Endothelial cell of umbilical vein (primary cell): ENCODE data around the gene PPM1J. TPM values are rescaled to one million over a fixed set of nuclear protein-coding genes. Genes with fewer than 3 reads are reported as not detected.
"Not testable (repeated sequence)": the region's sequence is repeated elsewhere in the genome, so short reads cannot be mapped to it uniquely, and the experiment has no call there.

Experiments used
- BruUV-seq: library from RNA; stranded (reverse); fragments of 400-500 nt; replicated peaks from 2 replicates; lab custom pipeline; 2021; lab: Mats Ljungman, UMichigan
- CTCF ChIA-PET: fragments of 300-600, 350-600 bp; sonication (Branson Sonifier 250); formaldehyde crosslinking; loops from one replicate; lab custom pipeline; 2021; ENCODE audit warnings: antibody characterized with exemption, inconsistent platforms; lab: Charles Lee
- POLR2A ChIA-PET: fragments of 300-600, 350-600 bp; sonication (Branson Sonifier 250); formaldehyde crosslinking; loops from one replicate; lab custom pipeline; 2021; ENCODE audit warnings: antibody characterized with exemption, inconsistent platforms; lab: Charles Lee
- DNase-seq: peaks from one replicate; pipeline ENCODE4 v3.0.0-alpha.2; 2011; ENCODE audit warnings: low read depth, low spot score
- FAIRE-seq: peaks from 2 replicates; lab custom pipeline; 2011; peaks lifted over from hg19 to GRCh38; lab: Jason Lieb, UNC
- H2AFZ ChIP-seq: 2 replicates; pipeline ENCODE4 v1.6.0; 2012; ENCODE audit warnings: low read depth, low read length, control low read depth, inconsistent platforms
- H3K27ac ChIP-seq: 2 replicates; pipeline ENCODE4 v1.5.1; 2011; ENCODE audit warnings: low read depth, mild to moderate bottlenecking, control low read depth, low read length, moderate library complexity; ENCODE audit not compliant: insufficient read depth
- H3K27me3 ChIP-seq, 2 experiments: 2 replicates each; pipeline versions ENCODE4 v1.6.0 to v1.6.1; 2011; ENCODE audit warnings: low read length in 2 of 2, mixed read lengths in 1 of 2; ENCODE audit not compliant: control insufficient read depth in 2 of 2, insufficient read depth in 2 of 2
- H3K36me3 ChIP-seq, 2 experiments: 2 replicates in 1 of 2; 3 replicates in 1 of 2; pipeline ENCODE4 v1.5.1; 2011; ENCODE audit warnings: low read length in 2 of 2, mild to moderate bottlenecking in 1 of 2, moderate library complexity in 1 of 2; ENCODE audit not compliant: control insufficient read depth in 2 of 2, insufficient read depth in 2 of 2; ENCODE audit errors: extremely low read depth in 1 of 2
- H3K4me1 ChIP-seq: 3 replicates; pipeline ENCODE4 v1.5.1; 2011; ENCODE audit warnings: mild to moderate bottlenecking, low read length; ENCODE audit not compliant: control insufficient read depth, insufficient read depth; ENCODE audit errors: extremely low read depth
- H3K4me2 ChIP-seq: 2 replicates; pipeline ENCODE4 v1.6.1; 2011; ENCODE audit warnings: low read length, control low read depth, mixed read lengths; ENCODE audit not compliant: insufficient read depth
- H3K4me3 ChIP-seq, 3 experiments: fragments of 200-600 bp in 1 of 3; sonication (generic), shearing (Covaris generic) in 1 of 3; replicated peaks in 1 of 3; 2 replicates each; pipeline ENCODE4 v1.5.1; 2011 to 2016; ENCODE audit warnings: control low read depth in 3 of 3, low read length in 3 of 3, mild to moderate bottlenecking in 2 of 3, inconsistent platforms in 1 of 3, low read depth in 1 of 3, moderate library complexity in 1 of 3; ENCODE audit not compliant: insufficient read depth in 1 of 3
- H3K79me2 ChIP-seq: 2 replicates; pipeline ENCODE4 v1.6.0; 2012; ENCODE audit warnings: low read length, inconsistent platforms; ENCODE audit not compliant: control insufficient read depth, insufficient read depth
- H3K9ac ChIP-seq: replicated peaks from 2 replicates; pipeline ENCODE3; 2011; ENCODE audit warnings: low read length, control low read depth; ENCODE audit not compliant: insufficient read depth; ENCODE audit errors: extremely low read depth
- H3K9me1 ChIP-seq: replicated peaks from 3 replicates; pipeline ENCODE4 v1.6.0; 2011; ENCODE audit warnings: mild to moderate bottlenecking, low read length; ENCODE audit not compliant: control insufficient read depth, insufficient read depth; ENCODE audit errors: extremely low read depth
- H3K9me3 ChIP-seq: replicated peaks from 2 replicates; pipeline ENCODE4 v1.5.1; 2012; ENCODE audit warnings: low read length, inconsistent platforms; ENCODE audit not compliant: control insufficient read depth, insufficient read depth
- H4K20me1 ChIP-seq: replicated peaks from 2 replicates; pipeline ENCODE3; 2011; ENCODE audit warnings: mild to moderate bottlenecking, low read length; ENCODE audit not compliant: control insufficient read depth, insufficient read depth; ENCODE audit errors: extremely low read depth
- CTCF ChIP-seq, 2 donors: IDR thresholded peaks; 1 replicate in 1 of 2; 2 replicates in 1 of 2; pipeline ENCODE4 v1.5.1; 2011; ENCODE audit warnings: low read length in 2 of 2, mild to moderate bottlenecking in 2 of 2, moderate library complexity in 2 of 2, control low read depth in 1 of 2, inconsistent platforms in 1 of 2, low read depth in 1 of 2; ENCODE audit not compliant: insufficient read depth in 1 of 2; ENCODE audit errors: extremely low read depth in 1 of 2
- EZH2 ChIP-seq: IDR thresholded peaks from 2 replicates; pipeline ENCODE4 v1.6.1; 2012; ENCODE audit warnings: borderline replicate concordance, low read depth, mild to moderate bottlenecking, moderate library complexity, low read length, inconsistent platforms; ENCODE audit not compliant: severe bottlenecking
- FOS ChIP-seq: IDR thresholded peaks from 2 replicates; pipeline ENCODE4 v1.6.1; 2011; ENCODE audit warnings: mild to moderate bottlenecking, low read length, moderate library complexity, borderline replicate concordance; ENCODE audit not compliant: insufficient read depth
- GATA2 ChIP-seq: IDR thresholded peaks from 2 replicates; pipeline ENCODE4 v1.7.0; 2011; ENCODE audit warnings: low read depth, mild to moderate bottlenecking, moderate library complexity, mixed read lengths, low read length; ENCODE audit not compliant: insufficient read length, insufficient read depth
- JUN ChIP-seq: IDR thresholded peaks from 2 replicates; pipeline ENCODE4 v1.6.1; 2011; ENCODE audit warnings: borderline replicate concordance, low read depth; ENCODE audit not compliant: insufficient read length, insufficient read depth
- MAX ChIP-seq: IDR thresholded peaks from 2 replicates; pipeline ENCODE4 v1.6.1; 2011; ENCODE audit not compliant: insufficient read depth, insufficient read length
- MYC ChIP-seq: IDR thresholded peaks from one replicate; pipeline ENCODE4 v1.6.1; 2011; ENCODE audit warnings: mild to moderate bottlenecking, low read depth, low read length
- POLR2A ChIP-seq: IDR thresholded peaks from 2 replicates; pipeline ENCODE4 v1.6.1; 2012; ENCODE audit warnings: low read depth, mild to moderate bottlenecking, control low read depth, low read length
- POLR2AphosphoS5 ChIP-seq: IDR thresholded peaks from 2 replicates; pipeline ENCODE4 v1.6.1; 2012; ENCODE audit warnings: low read depth, mild to moderate bottlenecking, control low read depth, low read length, moderate library complexity; ENCODE audit not compliant: insufficient read depth
- dilution Hi-C: fragments of 300-500 bp; cut with MboI; formaldehyde crosslinking; loops from one replicate; pipeline ENCODE4 v1.15.0; 2019; ENCODE audit warnings: low sequenced_read_pairs; ENCODE audit not compliant: extremely low pct_ligation_motif_present
- intact Hi-C: fragments of 100-400 bp; cut with micrococcal nuclease; formaldehyde crosslinking; loops from one replicate; pipeline ENCODE4 v1.10.0; 2022
- polyA plus RNA-seq, 4 experiments: library from polyadenylated mRNA; depleted of rRNA in 3 of 4; stranded (reverse) in 3 of 4; unstranded in 1 of 4; fragments of >200 nt; gene quantifications; 2 replicates each; pipeline versions ENCODE4 v1.2.1 to v1.2.3, GENCODE V29; 2011 to 2012; ENCODE audit warnings: missing spikeins in 1 of 4
- total RNA-seq: library from RNA; stranded (reverse); gene quantifications from 2 replicates; pipeline ENCODE4 v1.2.3, GENCODE V29; 2021

Gene PPM1J
- total and polyA plus RNA-seq, 2 donors (not counting 3 experiments of a cell fraction or from before 2014, with no cell fraction given): 1.7 to 3.1 TPM

GRCh38 chr1:112731451-112731850 lies 16.3 kb upstream of the PPM1J start:
- H3K27me3 ChIP-seq: peaks cover 0 to 2% of the 10 kb centered on the region in 2 experiments
- no peak overlapping the region for H3K27ac ChIP-seq
- dilution Hi-C loops: no loop called here
- H3K9ac ChIP-seq: no peak overlapping the region
- CTCF ChIA-PET: interaction anchor here (1.0 to 2.2 kb wide), 3 partner anchors 11 to 16 kb away, joined by 3 to 7 read pairs (median 3); partner anchors contain the start of gene PPM1J
- no peaks in the 10 kb centered on the region for H3K9me3 ChIP-seq
- intact Hi-C loops: no loop called here
- DNase-seq (no peak), FAIRE-seq (no peak)
- no peaks in the 10 kb centered on the region for H3K4me1 ChIP-seq
- H4K20me1 ChIP-seq: no peaks in the 10 kb centered on the region
- H3K79me2 ChIP-seq: no peaks in the 10 kb centered on the region
- no peaks in the 10 kb centered on the region for H3K36me3 ChIP-seq
- TF ChIP-seq FOS (no peak), POLR2A (no peak), MYC (no peak)
- H3K9me1 ChIP-seq: no peaks in the 10 kb centered on the region
- POLR2A ChIA-PET: no interaction called here
- no peak overlapping the region for H2AFZ ChIP-seq
- no peak overlapping the region for H3K4me2 ChIP-seq
- no peak overlapping the region for H3K4me3 ChIP-seq
- BruUV-seq: no TSS peak

- no peaks in the 10 kb centered on the region for H3K79me2 ChIP-seq
- H3K27me3 ChIP-seq: peaks cover 0 to 2% of the 10 kb centered on the region in 2 experiments
- H4K20me1 ChIP-seq: no peaks in the 10 kb centered on the region
- no peaks in the 10 kb centered on the region for H3K4me1 ChIP-seq
- no peak overlapping the region for H3K4me2 ChIP-seq
- ChIA-PET CTCF (interaction anchor here (1.0 to 2.2 kb wide), 5 partner anchors 11 to 343 kb away, joined by 3 to 7 read pairs (median 3); partner anchors contain the start of gene PPM1J), POLR2A (no interaction called here)
- FAIRE-seq (no peak), DNase-seq (no peak)
- H3K9ac ChIP-seq: no peak overlapping the region
- dilution Hi-C loops (no loop called here), intact Hi-C loops (no loop called here)
- H3K4me3 ChIP-seq: no peak overlapping the region
- H3K27ac ChIP-seq: no peak overlapping the region
- BruUV-seq: no TSS peak
- TF ChIP-seq MYC (no peak), JUN (no peak), EZH2 (no peak), MAX (no peak), POLR2AphosphoS5 (no peak), CTCF (IDR thresholded peaks at IDR 0.05; ENCODE audit: extremely low read depth in 1 of 2, insufficient read depth in 1 of 2, low read depth in 1 of 2, low read length in 2 of 2) (no peak), GATA2 (no peak), FOS (no peak), POLR2A (no peak)
- no peaks in the 10 kb centered on the region for H3K9me1 ChIP-seq
- no peaks in the 10 kb centered on the region for H3K9me3 ChIP-seq
- no peak overlapping the region for H2AFZ ChIP-seq
- no peaks in the 10 kb centered on the region for H3K36me3 ChIP-seq
These were observed 14.8 kb upstream of the PPM1J start for GRCh38 chr1:112729909-112730308.

GRCh38 chr1:112729011-112729410 lies 13.9 kb upstream of the PPM1J start:
- CTCF ChIA-PET: interaction anchor here (1.0 kb wide), 1 partner anchor 15 kb away, joined by 3 read pairs; no protein-coding TSS in a partner anchor
- H3K4me2 ChIP-seq, DNase-seq, BruUV-seq, H3K9ac ChIP-seq, FAIRE-seq, H2AFZ ChIP-seq, dilution Hi-C loops, H3K9me1 ChIP-seq, H3K36me3 ChIP-seq, H3K9me3 ChIP-seq, H3K27me3 ChIP-seq, H3K4me1 ChIP-seq, H3K79me2 ChIP-seq, intact Hi-C loops, H3K4me3 ChIP-seq, POLR2A ChIA-PET, H4K20me1 ChIP-seq, H3K27ac ChIP-seq: not testable (repeated sequence)
